WTC11 (cell line): ENCODE data around the gene SIK2.

Source experiments
- CTCF ChIP-seq: fragments of 200-600 bp; IDR thresholded peaks from 2 replicates; pipeline ENCODE4 v1.8.0; 2022; ENCODE audit warnings: antibody characterized with exemption
- GABPB1 ChIP-seq: sonication (generic); formaldehyde crosslinking; IDR thresholded peaks from 2 replicates; pipeline ENCODE4 v1.8.1; 2023; ENCODE audit warnings: mild to moderate bottlenecking, missing genetic modification reagents
- JUN ChIP-seq: sonication (generic); formaldehyde crosslinking; IDR thresholded peaks from 2 replicates; pipeline ENCODE4 v1.8.0; 2023; ENCODE audit warnings: mild to moderate bottlenecking, missing genetic modification reagents
- TEAD4 ChIP-seq: sonication (generic); formaldehyde crosslinking; IDR thresholded peaks from 2 replicates; pipeline ENCODE4 v1.8.0; 2022; ENCODE audit warnings: mild to moderate bottlenecking, missing genetic modification reagents

DNA sequence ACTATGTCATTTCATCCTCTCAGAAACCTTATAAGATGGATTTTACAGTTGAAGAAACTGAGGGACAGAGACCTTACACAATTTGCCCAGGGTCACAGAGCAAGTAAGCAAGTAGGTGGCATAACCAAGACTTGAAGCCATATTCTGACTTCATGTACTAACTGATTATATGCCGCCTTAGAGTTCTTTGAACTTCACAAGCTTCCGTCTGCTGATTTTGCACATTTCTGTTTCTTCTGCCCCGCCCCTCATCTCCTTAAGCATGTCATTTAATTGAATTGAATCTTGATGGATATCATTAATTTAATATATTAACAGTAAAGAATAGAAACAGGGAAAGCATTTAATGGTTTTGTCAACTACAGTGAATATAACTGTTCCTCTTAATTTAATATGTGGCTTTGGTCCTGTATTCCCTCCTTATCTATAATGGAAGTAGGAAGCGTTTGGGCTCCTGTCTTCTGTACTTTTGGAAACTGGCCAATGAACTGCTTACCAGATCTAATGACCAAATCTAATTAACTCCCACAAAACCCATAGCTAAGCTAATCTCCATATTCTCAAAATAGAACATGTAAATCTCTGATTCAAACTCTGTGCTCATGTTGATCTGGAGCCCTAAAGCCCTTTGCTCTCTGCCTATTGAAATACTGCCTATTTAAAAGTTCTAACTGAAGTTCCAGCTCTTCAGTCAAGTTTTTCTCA lies 30.4 kb downstream of the SIK2 start:
- TF ChIP-seq TEAD4 (CRISPR knock-in tag), result no peak
- no peak for TF ChIP-seq JUN (CRISPR knock-in tag)
- no peak for TF ChIP-seq CTCF
- no peak for TF ChIP-seq GABPB1 (CRISPR knock-in tag)
